UCSD-AML1 (cell line): ENCODE data around the gene IL36A.

Source experiments
- DNase-seq: peaks from one replicate; lab custom pipeline; 2025; ENCODE audit not compliant: unreplicated experiment; lab: John Stamatoyannopoulos, UW

The IL36A gene

GRCh38 chr2:113002677-113003076 is 2.6 kb upstream of the IL36A start:
- no peak for DNase-seq

DNA sequence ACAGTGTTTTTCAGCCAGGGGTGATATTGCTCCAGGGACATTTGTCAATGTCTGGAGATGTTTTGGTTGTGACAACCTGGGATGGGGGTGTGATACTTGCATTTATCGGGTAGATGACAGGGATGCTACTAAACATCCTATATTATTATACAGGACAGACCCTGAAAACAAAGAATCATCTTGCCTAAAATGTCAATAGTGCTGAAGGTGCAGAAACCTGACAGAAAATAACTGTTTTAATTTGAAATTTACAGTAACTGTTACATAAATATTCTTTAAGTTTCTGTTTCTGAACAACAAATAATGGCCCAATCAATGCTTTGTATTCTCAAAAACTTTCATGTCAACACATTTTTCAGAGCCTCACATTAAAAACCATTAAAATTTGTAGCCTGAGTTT is 2.0 kb downstream of the IL36A start:
- DNase-seq: no peak

DNA sequence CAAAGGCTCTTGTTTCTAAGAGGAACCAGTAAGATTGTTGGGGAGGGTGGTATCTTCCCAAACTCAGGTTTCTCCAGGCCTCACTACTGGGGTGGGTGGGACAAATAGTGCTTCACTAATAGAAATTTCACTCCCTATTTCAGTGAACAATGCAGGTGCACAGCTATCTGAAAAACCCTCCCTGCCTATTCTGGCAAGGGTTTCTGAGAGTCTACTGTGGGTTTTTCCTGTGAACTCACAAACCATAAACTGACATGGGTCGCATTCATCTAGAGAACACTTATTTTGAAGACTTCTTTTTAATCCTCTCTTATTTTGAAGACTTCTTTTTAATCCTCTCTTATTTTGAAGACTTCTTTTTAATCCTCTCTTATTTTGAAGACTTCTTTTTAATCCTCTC is 4.4 kb downstream of the IL36A start:
- no peak for DNase-seq

- no peak for DNase-seq
Observed at GRCh38 chr2:113010088-113010487, 4.8 kb downstream of the IL36A start.

DNA sequence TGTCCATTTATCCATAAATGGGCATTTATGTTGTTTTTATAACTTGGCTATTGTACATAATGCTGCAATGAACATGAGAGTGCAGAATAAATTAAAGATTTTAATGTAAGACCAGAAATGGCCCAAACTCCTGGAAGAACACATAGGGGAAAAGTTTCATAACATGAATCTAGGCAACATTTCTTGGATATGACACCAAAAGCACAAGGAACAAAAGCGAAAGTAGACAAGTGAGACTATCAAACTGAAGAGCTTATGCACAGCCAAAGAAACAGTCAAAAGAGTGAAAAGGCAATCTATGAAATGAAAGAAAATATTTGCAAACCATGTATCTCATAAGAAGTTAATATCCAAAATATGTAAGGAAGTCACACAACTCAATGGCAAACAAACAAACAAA is 5.8 kb downstream of the IL36A start:
- DNase-seq: no peak

DNA sequence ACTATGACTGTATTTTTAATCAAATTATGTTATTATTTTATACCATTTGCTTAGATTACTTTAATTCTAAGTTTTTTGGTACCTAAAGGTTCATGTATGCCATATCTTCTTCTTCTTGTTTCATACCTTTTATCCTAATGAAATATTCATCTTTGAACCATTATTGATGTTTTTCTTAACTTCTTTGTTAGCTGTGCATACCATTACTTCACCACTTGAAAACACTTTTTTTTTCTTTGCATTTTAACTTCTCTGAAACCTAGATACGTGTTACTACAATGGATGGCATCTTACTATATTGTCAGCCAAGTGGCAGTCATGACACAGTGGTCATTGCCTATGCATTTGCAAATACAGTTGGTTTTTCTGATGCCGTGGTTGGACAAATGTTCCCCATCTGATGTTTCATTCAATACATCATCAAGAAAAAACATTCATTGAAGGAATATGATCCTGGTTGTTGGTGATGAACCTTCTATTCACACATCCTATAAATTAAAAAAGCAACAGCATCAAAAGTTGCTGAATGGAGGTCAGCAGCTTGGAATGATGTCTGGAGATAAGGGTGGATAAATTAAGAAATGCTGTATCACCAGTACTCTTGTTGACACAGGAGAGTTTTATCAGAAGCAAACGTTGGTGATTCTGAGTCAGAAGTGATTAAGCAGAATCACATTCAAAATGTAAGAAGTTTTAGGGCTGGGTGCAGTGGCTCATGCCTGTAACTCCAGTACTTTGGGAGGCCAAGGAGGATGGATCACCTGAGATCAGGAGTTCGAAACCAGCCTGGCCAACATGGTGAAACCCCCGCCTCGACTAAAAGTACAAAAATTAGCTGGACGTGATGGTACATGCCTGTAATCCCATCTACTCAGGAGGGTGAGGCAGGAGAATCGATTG is 7.4 kb downstream of the IL36A start:
- no peak for DNase-seq

GRCh38 chr2:113013336-113013661 is 8.0 kb downstream of the IL36A start:
- no peak for DNase-seq

GRCh38 chr2:113014067-113014466 is 8.8 kb downstream of the IL36A start:
- no peak for DNase-seq

DNA sequence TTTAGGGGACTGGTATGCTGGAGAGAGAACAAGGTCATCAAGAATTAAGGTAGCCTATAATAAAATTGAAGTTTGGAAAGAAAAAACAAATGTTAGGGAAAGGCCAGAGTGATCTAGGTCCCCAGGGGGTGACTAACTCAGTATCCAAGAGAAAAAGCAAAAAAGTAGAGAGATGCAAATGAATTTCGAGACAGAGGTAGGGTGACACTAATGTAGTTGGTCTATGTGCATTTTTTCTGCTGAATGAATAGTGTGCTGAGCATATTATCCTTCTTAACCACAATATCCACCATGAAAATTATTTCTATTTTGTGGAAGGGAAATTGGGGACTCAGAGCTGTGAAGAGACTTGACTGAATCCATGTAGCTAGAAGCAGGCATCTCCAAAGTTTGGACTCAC is 9.8 kb downstream of the IL36A start:
- DNase-seq: no peak

DNA sequence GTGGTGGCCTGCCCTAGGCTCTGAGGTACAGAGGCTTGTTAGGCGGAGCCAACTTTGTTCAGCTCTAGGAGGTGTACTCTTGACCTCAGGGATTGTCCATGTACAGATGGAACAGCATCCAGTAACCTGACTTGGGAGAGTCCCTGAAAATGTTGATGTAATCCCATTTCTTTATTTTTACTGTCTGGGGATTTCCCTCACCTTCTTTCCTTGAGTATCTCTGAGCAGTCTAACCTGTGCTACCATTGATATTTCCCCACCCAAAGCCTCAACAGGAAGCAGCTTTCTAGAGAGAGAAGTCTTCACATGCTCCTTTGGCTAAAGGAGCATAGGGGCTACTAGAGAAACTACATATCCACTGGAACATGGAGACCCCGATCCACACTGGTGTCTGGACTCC is 10.4 kb downstream of the IL36A start:
- no peak for DNase-seq

GRCh38 chr2:113018509-113018908 is 13.2 kb downstream of the IL36A start:
- DNase-seq: no peak

- no peak for DNase-seq
Observed at GRCh38 chr2:113021312-113021711, 16.1 kb downstream of the IL36A start.

GRCh38 chr2:113024764-113025163 is 19.5 kb downstream of the IL36A start:
- DNase-seq: no peak

- no peak for DNase-seq
Observed at GRCh38 chr2:113025737-113026136, 20.5 kb downstream of the IL36A start.

GRCh38 chr2:113027691-113028090 is 22.4 kb downstream of the IL36A start:
- DNase-seq: no peak

GRCh38 chr2:113028112-113028511 is 22.9 kb downstream of the IL36A start:
- no peak for DNase-seq

- no peak for DNase-seq
Observed at GRCh38 chr2:113032737-113033136, 27.5 kb downstream of the IL36A start.

GRCh38 chr2:113034016-113034415 is 28.8 kb downstream of the IL36A start:
- no peak for DNase-seq

GRCh38 chr2:113036763-113037162 is 31.5 kb downstream of the IL36A start:
- DNase-seq: no peak

DNA sequence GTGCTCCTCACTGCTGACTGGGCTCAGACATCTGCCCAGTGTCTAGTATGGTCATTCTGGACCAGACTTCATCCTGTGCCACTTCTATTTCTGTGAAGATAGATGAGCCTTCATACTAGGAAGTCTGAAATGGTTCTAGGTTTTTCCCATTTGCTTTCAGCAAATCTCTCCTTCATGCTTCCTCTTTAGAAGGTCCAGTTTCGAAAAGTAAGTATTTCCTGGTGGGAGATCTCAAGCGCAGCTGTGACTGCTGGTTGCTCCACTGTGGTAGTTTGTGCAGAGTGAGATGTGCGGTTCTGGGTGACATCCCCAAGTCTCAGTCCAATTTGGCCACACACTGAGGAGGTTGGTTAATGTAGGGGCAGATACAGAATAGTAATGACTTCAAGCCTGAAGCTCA is 33.0 kb downstream of the IL36A start:
- no peak for DNase-seq

- no peak for DNase-seq
Observed at GRCh38 chr2:113039158-113039557, 33.9 kb downstream of the IL36A start.

GRCh38 chr2:113039719-113040118 is 34.5 kb downstream of the IL36A start:
- DNase-seq: no peak

GRCh38 chr2:113041871-113042270 is 36.6 kb downstream of the IL36A start:
- DNase-seq: no peak
